T-helper 2 cell (primary cell): ENCODE data around the gene DAZAP2.
"Not testable (repeated sequence)": the region's sequence is repeated elsewhere in the genome, so short reads cannot be mapped to it uniquely, and the experiment has no call there.

ENCODE experiments used
- DNase-seq, 5 experiments: peaks; one replicate each; pipeline versions ENCODE4 v3.0.0 to v3.0.0-alpha.2; 2012 to 2022

DAZAP2 gene

DNA sequence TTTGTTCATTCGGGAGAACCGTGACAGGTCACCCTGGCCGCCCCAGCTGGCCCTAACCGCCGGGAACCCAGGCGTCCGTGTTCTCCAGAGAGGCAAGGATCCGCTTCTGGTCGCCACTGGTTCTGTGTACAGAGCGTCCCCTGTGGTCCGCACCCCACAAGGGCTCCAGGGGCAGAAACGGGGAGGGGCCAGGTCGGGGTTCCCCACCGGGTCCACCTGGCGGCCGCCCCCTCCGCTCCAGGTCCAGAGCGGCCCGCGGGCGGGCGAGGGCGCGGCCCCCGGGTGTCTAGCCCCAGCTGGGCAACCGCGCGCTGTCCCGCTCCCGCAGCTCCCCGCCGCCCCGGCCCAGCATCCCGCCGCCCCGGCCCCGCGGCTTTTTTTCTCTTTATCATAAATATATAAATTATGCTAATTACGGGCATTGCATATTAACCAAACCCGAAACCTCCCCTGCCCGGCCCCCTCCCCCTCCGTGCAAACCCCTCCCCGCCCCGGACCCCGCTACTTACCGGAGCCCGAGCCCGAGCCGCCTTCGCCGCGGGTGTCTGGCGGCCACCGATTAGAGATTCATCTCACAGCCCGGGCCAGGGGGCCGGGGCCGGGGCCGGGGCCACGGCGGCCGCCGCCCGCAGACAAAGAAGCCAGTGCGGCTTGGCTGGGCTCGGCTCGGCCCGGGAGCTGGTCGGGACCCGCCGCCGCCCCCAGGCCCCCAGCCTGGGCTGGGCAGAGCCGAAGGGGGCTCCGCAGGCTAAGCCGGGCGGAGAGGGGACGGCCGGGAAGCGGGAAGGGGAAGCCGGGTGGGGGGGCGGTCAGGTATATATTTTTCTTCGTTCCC lies 21.3 kb upstream of the DAZAP2 start:
- DNase-seq, result peak; percentile 13 to 46 (median 43)

DNA sequence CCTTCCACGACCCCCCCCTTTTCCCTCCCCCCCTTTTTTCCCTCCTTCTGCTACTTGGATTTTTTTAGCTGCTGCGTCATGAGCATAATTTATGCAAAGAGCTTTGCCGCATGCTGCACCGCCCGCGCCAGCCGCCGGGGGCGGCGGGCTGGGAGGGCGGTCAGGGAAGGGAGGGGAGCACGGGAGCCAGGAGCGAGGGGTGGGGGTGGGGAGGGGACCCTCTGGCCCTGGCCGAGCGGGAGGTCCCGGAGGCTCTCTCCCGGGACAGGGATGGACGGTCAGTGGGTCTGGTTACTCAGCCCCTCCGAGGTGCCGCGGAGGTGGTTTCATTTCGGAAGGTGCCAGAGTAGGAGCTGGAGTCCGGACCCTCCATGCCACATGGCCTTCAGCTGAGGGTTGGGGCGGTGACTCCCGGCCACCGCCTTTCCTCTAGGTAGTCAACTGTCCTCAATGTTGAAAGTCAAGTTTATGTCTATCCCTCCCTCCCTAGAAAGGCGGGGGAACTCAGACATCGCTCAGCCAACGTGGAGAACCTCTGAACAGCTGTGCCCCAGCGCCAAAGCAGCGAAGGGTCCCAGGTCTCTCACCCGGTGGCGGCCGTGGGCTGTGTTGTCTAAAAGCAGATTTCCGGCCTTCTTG lies 20.5 kb upstream of the DAZAP2 start, which contains the start of gene POU6F1:
TSS of gene POU6F1 (minus strand) at position 95 of the 639 bp plus-strand sequence. CDS start 11,226 bp downstream, outside the sequence.
- peak; percentile 45 to 82 (median 58) for DNase-seq

DNA sequence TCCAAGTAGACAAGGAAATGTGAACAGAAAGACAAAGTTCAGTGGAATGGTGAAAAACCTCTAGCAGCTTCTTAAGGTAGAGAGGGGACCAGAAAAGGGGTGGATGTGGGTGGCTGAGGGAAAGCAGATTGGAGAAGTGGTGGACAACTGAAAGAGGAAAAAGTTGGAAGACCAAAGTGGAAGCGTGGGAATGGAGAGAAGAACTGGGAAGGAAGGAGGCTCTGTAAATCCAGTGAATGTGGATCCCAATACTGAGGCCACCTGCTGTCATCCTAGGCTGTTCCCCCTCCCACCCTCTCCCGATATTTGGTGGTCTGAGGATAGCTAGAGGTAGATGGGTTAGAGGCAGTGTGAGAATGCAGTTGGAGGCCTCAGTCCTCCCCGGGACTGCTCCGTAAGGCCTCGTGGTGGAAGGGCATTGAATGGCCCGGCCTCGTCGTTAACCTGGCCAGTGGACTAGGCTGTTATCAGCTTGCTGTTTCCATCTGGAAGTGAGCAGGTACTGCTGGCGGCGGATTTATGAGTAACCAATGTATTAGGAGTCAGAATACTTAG lies 19.9 kb upstream of the DAZAP2 start:
- no peak for DNase-seq

DNA sequence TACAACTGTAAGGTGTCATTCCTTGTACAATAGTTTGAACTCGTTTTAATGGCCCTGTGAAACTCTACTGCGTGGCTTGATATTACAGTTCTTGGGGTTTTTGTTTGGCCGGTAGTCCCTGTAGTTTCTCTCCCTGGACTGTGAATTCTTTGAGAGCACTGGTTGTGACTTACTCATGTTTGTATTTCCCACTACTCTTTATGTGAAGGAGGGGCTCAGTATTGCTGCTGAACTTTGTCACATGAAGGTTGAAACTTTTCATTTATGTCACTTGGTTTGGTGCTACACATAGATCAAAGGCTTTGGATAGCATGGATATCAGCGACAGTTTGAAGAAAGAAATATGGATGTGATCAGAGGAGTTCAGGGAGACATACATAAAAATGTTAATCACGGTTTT lies 19.3 kb upstream of the DAZAP2 start:
- DNase-seq, result no peak

DNA sequence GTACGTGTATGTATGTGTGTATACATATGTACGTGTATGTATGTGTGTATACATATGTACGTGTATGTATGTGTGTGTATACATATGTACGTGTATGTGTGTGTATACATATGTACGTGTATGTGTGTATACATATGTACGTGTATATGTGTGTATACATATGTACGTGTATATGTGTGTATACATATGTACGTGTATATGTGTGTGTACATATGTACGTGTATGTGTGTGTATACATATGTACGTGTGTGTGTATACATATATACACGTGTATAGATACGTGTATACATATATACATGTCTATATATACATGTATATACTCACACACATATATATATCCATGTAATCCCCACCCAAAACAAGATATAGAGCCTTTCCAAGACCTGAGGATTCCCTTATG lies 18.8 kb upstream of the DAZAP2 start:
- not testable (repeated sequence) for DNase-seq

DNA sequence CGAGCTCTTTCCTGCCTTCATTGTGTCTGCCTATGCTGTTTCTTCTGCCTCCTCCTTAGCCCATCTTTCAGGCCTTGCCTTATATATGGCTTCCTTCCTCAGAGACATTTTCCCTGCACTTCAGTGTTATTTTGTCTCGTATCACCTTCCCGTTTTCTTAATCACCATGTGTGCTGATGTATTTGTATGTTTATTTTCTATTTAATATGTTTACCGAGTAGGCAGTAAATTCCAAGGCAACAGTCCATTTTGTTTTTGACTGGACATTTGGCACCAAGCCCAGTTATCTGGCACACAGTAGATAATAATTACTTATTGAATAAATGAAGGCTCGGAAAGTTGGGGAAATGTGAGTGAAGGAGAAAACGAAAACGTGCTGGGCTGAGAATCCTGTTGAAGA lies 16.2 kb upstream of the DAZAP2 start:
- no peak for DNase-seq

DNA sequence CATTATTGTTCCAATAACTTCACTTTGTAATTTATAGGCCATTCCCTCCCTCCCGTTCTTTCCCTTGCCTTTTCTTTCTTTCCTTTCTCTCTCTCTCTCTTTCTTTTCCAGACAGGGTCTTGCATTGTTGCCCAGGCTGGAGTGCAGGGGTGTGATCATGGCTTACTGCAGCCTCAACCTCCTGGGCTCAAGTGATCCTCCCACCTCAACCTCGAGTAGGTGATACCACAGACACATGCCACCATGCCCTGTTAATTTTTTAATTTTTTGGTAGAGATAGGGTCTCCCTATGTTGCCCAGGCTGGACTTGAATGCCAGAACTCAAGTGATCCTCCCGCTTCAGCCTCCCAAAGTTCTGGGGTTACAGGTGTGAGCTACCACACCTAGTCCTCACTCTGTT lies 14.0 kb upstream of the DAZAP2 start:
- DNase-seq, result no peak

DNA sequence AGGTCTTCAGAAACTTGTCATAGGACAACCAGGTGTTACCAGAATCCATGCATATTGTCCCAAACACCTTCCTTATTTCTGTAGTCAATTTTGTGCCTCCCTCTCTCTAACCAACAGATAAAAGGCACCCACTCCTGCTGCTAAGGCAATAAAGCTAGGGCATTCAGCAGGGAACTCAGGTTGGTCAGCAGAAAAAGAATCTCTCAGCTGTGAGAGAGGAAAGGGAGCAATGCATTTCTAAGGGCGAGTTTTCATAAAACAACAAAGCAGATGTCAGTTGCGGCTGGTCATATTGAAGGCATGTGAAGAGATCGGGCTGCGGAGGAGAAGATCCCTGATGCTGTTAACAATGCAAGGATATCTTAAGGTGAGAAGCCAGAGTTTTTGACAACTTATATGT lies 13.4 kb upstream of the DAZAP2 start:
- DNase-seq, result no peak

DNA sequence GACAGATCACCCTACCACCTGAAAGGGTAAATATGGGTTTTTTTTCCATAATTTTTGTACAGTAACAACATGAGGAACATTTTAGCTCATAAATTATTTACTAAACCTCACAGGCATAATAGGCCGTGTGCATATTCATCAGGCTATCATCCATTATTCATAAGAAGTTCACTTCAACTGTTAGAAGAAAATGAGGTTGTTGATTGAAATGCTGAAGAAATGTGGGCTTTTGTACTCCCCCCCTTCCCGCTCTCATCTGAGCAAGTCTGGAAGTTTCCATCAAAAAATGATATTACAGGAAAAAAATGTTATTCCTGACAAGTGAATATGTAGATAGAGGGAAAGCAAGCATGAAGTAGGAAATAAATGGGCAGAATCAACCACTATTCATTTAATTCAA lies 12.9 kb upstream of the DAZAP2 start:
- no peak for DNase-seq

DNA sequence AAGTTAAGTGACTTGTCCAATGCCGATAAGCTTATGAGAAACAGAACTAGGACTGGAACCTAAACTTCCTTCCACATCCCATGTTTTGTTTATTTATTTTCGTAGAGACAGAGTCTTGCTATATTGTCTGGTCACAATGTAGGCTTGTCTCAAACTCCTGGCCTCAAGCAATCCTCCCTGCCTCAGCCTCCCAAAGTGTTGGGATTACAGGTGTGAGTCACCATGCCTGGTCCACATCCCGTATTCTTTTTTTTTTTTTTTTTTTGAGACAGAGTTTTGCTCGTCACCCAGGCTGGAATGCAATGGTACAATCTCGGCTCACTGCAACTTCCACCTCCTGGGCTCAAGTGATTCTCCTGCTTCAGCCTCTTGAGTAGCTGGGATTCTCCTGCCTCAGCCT lies 11.5 kb upstream of the DAZAP2 start:
- not testable (repeated sequence) for DNase-seq

DNA sequence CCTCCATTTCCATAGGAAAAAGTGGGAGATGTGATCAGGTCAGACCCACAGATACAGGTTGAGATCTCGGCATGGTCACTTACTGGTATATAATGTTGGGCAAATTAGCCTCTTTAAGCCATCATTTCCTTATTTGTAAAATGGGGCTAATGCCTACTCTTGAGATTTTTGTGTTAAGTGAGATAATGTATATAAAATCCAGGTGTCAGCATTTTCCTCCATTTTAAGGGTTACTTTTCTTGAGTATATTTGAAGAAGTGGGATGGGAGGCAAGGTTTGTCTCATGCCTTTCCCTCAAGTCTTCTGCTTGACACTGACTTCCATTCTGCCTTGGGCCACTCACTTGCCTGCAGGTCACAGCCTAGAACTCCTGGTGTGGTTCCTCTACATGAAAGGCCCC lies 10.7 kb upstream of the DAZAP2 start:
- DNase-seq, result no peak

DNA sequence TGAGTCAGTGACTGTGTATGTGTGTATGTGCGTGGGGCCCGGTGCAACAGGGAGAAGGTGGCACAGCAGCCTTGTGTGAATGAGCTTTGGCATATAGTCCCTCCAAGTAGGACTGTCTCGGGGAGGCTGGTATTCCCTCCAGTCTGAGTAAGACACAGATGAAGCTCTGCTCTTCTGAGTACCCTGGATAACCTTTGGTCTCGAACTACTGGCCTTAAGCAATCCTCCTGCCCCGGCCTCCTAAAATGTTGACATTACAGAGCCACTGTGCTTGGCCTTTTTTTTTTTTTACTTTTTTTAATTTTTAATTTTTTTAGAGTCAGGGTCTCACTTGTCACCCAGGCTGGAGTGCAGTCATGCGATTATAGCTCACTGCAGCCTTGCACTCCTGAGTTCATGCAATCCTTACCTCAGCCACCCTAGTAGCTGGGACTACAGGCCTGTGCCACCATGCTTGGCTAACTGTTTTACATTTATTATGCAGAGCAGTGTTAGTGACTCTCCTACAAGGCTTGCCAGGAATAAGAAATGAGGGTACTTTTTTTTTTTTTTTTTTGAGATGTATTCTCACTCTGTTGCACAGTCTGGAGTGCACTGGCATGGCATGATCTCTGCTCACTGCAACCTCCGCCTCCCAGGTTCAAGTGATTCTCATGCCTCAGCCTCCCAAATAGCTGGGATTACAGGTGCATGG lies 9.4 kb upstream of the DAZAP2 start:
- DNase-seq, result no peak

DNA sequence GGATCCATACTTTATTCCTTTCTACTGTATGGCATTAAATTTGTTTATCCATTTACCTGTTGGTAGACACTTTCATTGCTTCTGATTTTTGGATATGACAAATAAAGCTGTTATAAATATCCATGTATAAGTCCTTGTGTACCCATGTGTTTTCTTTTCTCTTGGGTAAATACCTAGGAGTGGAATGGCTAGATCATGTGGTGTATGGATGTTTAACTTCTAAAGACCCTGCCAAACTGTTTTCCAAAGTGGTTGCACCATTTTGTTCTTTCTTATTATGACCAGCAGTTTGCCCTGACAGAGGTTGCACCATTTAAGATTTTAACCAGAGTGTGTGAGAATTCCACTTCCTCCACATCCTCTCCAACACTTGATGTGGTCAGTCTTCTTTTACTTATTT lies 6.0 kb upstream of the DAZAP2 start:
- DNase-seq, result no peak

DNA sequence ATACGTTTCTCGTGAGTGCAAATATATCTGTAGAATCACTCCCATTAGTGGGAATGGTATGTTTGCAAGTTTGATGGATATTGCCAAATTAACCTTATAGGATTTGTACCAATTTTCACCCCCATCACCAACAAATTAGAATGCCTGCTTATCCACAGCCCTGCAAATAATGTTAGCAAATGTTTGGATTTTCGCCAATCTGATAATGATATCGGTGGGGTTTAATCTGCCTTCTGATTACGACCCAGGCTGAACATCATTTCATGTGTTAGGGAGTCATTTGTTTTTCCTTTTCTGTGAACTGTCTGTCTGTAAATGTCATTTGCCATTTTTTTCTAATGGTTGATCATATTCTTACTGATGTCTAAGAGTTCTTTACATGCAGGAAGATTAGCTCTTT lies 4.1 kb upstream of the DAZAP2 start:
- no peak for DNase-seq

DNA sequence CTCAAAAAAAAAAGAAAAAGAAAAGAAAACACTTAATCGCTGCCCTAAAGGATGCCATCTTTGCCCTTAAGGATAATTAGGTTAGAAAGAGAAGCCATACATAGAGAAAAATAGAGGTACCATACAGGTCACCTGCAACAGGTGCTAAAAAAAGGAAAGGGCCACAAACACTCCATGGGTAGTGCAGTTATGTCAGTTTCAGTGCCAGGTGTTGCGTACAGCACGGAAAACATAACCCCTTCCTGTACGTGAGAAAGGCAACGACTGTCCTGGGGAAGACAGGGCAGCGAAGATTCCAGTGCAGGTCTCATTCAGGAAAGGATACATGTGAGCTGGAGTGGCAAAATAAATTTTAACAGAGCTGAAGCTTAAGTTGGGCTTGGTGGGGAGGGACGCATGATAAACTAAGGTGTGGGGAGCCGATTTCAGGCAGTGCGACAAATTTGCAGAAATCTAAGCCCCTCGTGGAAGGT lies 553 bp upstream of the DAZAP2 start:
- peak in 1 of 5 experiments; percentile 50 for DNase-seq

DNA sequence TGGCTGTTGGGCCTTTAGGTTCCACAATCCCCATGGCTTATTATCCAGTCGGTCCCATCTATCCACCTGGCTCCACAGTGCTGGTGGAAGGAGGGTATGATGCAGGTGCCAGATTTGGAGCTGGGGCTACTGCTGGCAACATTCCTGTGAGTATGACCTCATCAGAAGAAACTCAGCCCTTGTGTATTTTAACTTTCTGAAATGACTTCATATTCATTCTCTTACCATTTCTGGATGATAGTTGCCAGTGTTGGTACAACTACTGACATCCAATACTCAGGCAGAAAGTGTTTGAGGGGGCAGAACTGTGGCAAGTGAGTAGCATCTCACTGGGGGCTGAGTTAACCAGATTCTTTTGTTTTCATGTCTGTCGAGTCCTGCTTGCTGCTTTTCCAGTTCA lies 2.3 kb downstream of the DAZAP2 start:
- no peak for DNase-seq

DNA sequence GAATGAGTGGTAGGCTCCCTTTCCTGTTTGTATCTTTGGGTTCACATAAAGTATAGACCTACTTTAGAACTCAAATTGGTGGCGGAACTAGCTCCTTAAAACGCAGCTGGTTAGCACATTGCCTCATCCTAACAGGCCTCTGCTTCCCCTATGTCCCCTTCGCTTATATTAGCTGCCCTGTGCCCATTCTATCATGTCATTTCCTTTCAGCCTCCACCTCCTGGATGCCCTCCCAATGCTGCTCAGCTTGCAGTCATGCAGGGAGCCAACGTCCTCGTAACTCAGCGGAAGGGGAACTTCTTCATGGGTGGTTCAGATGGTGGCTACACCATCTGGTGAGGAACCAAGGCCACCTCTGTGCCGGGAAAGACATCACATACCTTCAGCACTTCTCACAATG lies 3.5 kb downstream of the DAZAP2 start:
- no peak for DNase-seq

DNA sequence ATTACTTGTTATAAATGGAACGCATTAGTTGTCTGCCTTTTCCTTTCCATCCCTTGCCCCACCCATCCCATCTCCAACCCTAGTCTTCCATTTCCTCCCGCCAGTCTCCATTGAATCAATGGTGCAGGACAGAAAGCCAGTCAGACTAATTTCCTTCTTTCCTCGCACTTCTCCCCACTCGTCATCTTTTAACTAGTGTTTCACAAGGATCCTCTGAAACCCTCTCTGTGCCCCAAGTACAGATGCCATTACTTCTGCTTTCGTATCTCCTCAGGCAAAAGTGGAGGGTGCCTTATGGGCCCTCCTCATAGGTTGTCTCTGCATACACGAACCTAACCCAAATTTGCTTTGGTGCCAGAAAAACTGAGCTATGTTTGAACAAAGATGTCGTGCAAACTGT lies 4.2 kb downstream of the DAZAP2 start:
- no peak for DNase-seq

DNA sequence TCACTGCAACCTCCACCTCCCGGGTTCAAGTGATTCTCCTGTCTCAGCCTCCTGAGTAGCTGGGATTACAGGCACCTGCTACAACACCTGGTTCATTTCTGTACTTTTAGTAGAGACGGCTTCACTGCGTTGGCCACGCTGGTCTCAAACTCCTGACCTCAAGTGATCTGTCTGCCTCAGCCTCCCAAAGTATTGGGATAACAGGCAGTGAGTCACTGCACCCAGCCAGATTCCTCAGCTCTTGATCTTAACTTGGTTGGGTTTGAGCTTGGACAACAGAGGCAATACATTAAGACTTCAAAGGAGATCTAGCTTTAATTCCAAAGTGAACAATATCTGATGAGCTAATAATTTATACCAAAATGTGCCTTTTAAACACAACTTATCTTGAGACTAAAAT lies 5.6 kb downstream of the DAZAP2 start:
- DNase-seq, result no peak

DNA sequence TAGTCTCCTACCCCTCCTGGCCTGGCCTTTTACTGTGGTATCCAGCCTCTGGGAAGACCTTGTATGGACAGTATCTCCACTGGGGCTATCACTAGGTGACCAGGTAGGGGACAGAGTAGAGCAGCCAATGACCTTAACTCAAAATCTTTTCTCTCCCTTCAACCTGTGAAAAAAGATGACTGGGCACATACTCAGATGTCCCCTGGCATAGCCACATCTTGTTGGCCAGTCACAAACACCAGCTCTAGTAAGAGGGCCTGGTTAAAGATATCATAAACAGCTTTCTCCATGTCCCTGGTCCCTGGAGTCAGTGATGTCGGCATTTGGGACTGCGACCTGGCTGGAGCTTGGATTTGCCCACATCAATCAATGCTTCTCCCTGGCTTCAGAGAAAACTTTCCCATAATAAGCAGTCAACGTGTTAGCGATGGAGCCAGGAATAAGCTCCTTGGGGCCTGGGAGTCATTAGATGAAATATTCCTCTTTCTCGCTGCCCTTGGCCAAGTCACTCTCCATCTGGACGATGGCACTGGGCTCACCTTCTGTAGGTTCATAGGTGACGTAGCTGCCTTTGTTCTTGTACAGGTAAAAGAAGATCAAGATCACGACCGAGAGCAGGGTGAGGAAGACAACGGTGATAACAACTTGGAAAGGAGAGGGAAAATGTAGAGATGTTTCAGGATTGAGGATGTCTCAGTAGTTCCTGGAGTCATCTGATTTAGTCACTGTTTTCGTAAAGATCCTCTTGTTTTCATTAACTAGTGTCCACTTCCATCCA lies 7.0 kb downstream of the DAZAP2 start:
- no peak for DNase-seq

DNA sequence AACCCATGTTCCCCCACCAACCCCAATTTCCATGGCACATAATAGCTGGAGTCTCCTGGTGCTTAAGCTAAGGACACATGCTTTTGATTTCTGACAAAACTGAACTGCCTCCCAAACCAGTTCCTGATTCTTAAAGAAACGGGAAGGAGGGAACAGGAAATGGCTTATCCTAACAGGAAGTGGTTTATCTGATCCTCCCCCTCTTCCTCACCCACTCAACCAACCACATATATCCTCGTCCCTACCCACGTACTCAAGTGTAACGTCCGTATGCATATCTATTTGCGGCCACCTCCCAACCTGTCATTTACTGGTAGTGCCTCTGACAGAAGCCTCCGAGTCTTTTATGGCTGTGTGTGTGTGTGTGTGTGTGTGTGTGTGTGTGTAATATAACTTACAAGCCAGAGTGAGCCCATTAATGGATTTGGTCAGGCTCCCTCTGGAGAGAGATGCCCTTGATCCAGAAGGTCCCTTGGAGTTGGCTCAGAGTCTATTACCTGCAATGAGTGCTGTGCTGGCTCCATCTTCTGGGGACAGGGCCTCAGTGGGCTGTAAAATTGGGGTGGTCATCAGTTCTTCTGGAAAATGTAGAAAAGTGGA lies 7.7 kb downstream of the DAZAP2 start:
- peak in 2 of 5 experiments; percentile 21 to 80 for DNase-seq
